ENCODE measurements around the gene SMARCA4. TPM values are rescaled to one million over a fixed set of nuclear protein-coding genes. Genes with fewer than 3 reads are reported as not detected.

Gene SMARCA4
- total RNA-seq, 1 experiment from 2014 or later, result 36.2 TPM

DNA sequence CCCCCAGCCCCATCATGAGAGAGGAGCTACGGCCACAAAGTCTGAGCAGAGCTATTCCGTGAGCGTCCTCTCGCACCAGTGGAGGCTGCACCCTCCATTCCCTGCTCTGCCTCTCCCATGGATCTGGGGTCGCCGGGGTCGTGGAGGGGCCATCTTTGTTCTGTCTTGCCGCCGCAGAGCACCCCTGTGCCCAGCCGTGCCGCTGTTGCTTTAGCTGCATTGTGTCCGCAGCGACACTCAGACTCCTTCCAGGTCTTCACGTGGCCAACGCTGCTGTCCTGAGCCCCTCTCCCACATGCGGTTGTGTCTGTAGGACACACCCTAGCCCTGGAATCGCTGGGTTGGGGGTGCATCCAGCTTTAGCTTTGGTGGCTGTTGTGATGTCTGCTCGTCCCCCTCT lies 48.2 kb upstream of the SMARCA4 start:
- ChIA-PET CTCF (no interaction called here), POLR2A (interaction anchor here (0.6 kb wide), 1 partner anchor 77 kb away, joined by 3 read pairs; the partner anchor contains the start of gene TMED1)
- no peak for DNase-seq (ENCODE audit: low read depth, low spot score)
- intact Hi-C loops (cut with micrococcal nuclease; ENCODE audit: unreplicated experiment) (no loop called here), in situ Hi-C loops (cut with HindIII; ENCODE audit: low pct_unique_long_range_greater_than_20kb, low sequenced_read_pairs) (no loop called here)
- H3K27ac ChIP-seq (ENCODE audit: low read length), result no peak overlapping the region
- TF ChIP-seq SIN3A (IDR thresholded peaks at IDR 0.05; ENCODE audit: borderline replicate concordance, insufficient read depth, low read depth, low read length) (no peak), TCF7L2 (IDR thresholded peaks at IDR 0.05; ENCODE audit: low read depth, low read length) (no peak), POLR2AphosphoS5 (IDR thresholded peaks at IDR 0.05; ENCODE audit: low read depth, low read length) (no peak)
- TF ChIP-seq, protein P1, sequence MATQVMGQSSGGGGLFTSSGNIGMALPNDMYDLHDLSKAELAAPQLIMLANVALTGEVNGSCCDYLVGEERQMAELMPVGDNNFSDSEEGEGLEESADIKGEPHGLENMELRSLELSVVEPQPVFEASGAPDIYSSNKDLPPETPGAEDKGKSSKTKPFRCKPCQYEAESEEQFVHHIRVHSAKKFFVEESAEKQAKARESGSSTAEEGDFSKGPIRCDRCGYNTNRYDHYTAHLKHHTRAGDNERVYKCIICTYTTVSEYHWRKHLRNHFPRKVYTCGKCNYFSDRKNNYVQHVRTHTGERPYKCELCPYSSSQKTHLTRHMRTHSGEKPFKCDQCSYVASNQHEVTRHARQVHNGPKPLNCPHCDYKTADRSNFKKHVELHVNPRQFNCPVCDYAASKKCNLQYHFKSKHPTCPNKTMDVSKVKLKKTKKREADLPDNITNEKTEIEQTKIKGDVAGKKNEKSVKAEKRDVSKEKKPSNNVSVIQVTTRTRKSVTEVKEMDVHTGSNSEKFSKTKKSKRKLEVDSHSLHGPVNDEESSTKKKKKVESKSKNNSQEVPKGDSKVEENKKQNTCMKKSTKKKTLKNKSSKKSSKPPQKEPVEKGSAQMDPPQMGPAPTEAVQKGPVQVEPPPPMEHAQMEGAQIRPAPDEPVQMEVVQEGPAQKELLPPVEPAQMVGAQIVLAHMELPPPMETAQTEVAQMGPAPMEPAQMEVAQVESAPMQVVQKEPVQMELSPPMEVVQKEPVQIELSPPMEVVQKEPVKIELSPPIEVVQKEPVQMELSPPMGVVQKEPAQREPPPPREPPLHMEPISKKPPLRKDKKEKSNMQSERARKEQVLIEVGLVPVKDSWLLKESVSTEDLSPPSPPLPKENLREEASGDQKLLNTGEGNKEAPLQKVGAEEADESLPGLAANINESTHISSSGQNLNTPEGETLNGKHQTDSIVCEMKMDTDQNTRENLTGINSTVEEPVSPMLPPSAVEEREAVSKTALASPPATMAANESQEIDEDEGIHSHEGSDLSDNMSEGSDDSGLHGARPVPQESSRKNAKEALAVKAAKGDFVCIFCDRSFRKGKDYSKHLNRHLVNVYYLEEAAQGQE (IDR thresholded peaks at IDR 0.05; ENCODE audit: insufficient read depth in 1 of 2, low read depth in 2 of 2, low read length in 1 of 2), result no peak
- TF ChIP-seq, protein P2, sequence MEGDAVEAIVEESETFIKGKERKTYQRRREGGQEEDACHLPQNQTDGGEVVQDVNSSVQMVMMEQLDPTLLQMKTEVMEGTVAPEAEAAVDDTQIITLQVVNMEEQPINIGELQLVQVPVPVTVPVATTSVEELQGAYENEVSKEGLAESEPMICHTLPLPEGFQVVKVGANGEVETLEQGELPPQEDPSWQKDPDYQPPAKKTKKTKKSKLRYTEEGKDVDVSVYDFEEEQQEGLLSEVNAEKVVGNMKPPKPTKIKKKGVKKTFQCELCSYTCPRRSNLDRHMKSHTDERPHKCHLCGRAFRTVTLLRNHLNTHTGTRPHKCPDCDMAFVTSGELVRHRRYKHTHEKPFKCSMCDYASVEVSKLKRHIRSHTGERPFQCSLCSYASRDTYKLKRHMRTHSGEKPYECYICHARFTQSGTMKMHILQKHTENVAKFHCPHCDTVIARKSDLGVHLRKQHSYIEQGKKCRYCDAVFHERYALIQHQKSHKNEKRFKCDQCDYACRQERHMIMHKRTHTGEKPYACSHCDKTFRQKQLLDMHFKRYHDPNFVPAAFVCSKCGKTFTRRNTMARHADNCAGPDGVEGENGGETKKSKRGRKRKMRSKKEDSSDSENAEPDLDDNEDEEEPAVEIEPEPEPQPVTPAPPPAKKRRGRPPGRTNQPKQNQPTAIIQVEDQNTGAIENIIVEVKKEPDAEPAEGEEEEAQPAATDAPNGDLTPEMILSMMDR (IDR thresholded peaks at IDR 0.05), result no peak
- no peak overlapping the region for H3K4me3 ChIP-seq (ENCODE audit: low read depth in 2 of 2, low read length in 2 of 2)
- no peaks in the 10 kb centered on the region; the same call in 1 of the 2 replicates for H3K36me3 ChIP-seq (ENCODE audit: control insufficient read depth, insufficient read depth, low read length)
- no peaks in the 10 kb centered on the region; the same call in 1 of the 2 replicates for H3K4me1 ChIP-seq (ENCODE audit: control insufficient read depth, insufficient read depth, low read length)
- no peaks in the 10 kb centered on the region for H3K9me3 ChIP-seq (ENCODE audit: control insufficient read depth, insufficient read depth, low read depth, low read length)
- no TSS peak for BruUV-seq (replicated peaks)
- ATAC-seq, result no peak
- H3K27me3 ChIP-seq (ENCODE audit: control insufficient read depth, insufficient read depth, low read length), result no peaks in the 10 kb centered on the region

DNA sequence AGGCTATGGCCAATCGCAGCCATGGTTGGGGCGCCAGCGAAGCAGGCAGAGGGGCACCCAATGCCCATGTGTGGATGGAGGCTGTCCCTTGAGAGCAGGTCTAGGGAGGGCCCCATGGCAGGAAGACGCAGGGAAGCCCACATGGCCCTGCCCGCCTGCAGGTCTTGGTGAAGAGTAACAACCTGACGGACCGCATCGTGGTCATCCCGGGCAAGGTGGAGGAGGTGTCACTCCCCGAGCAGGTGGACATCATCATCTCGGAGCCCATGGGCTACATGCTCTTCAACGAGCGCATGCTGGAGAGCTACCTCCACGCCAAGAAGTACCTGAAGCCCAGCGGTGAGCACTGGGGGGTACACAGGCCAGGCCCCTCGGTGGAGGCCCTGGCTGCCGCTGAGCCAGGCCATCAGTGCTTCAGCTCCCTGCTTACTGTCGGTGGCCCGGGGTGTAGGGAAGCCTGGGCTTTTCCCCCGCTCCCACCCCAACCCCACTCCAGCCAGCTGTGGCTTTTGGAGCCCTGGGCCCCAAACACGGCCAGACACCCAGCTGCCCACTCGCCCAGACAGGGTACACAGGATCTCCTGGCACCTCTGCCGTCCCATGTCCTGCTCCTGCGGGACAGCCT lies 47.0 kb upstream of the SMARCA4 start:
- TF ChIP-seq POLR2AphosphoS5 (IDR thresholded peaks at IDR 0.05; ENCODE audit: low read depth, low read length), result no peak
- CTCF ChIA-PET, result interaction anchor here (0.7 kb wide), 1 partner anchor 120 kb away, joined by 3 read pairs; no protein-coding TSS in a partner anchor
- in situ Hi-C loops (cut with HindIII; ENCODE audit: low pct_unique_long_range_greater_than_20kb, low sequenced_read_pairs), result no loop called here
- no peak for DNase-seq (ENCODE audit: low read depth, low spot score)
- POLR2A ChIA-PET, result no interaction called here
- no TSS peak for BruUV-seq (replicated peaks)
- H3K36me3 ChIP-seq (ENCODE audit: control insufficient read depth, insufficient read depth, low read length), result no peaks in the 10 kb centered on the region; the same call in 1 of the 2 replicates
- H3K9me3 ChIP-seq (ENCODE audit: control insufficient read depth, insufficient read depth, low read depth, low read length), result no peaks in the 10 kb centered on the region
- intact Hi-C loops (cut with micrococcal nuclease; ENCODE audit: unreplicated experiment), result no loop called here
- no peak overlapping the region for H3K27ac ChIP-seq (ENCODE audit: low read length)
- no peaks in the 10 kb centered on the region for H3K27me3 ChIP-seq (ENCODE audit: control insufficient read depth, insufficient read depth, low read length)
- no peak overlapping the region for H3K4me3 ChIP-seq (ENCODE audit: low read depth in 2 of 2, low read length in 2 of 2)
- no peak for ATAC-seq
- no peaks in the 10 kb centered on the region; the same call in 1 of the 2 replicates for H3K4me1 ChIP-seq (ENCODE audit: control insufficient read depth, insufficient read depth, low read length)

Measured in Panc1 (cell line).